LoVo (cell line): ENCODE data around the gene TIMM17A.

Experiments
- DNase-seq: peaks from one replicate; pipeline ENCODE4 v3.0.0-alpha.2; 2016; ENCODE audit warnings: low spot score

The TIMM17A gene

GRCh38 chr1:201984446-201984845, 29.1 kb downstream of the TIMM17A start:
- DNase-seq, result no peak

GRCh38 chr1:201985355-201985754, 30.1 kb downstream of the TIMM17A start:
- no peak for DNase-seq

- DNase-seq, result no peak
These were observed 33.3 kb downstream of the TIMM17A start for GRCh38 chr1:201988601-201989000.

- DNase-seq, result no peak
These were observed 34.2 kb downstream of the TIMM17A start for GRCh38 chr1:201989354-201990128.

- DNase-seq, result no peak
These were observed 35.1 kb downstream of the TIMM17A start for GRCh38 chr1:201990427-201990826.

- DNase-seq, result peak; percentile 78
These were observed 44.4 kb downstream of the TIMM17A start for GRCh38 chr1:201999625-202000238.

GRCh38 chr1:202002507-202002906, 47.2 kb downstream of the TIMM17A start:
- DNase-seq, result no peak

- no peak for DNase-seq
These were observed 49.4 kb downstream of the TIMM17A start for GRCh38 chr1:202004711-202005110.

- no peak for DNase-seq
These were observed 50.7 kb downstream of the TIMM17A start for GRCh38 chr1:202005958-202006357.

- no peak for DNase-seq
These were observed 52.0 kb downstream of the TIMM17A start for GRCh38 chr1:202007304-202007703.

- DNase-seq, result peak; percentile 82
These were observed 52.6 kb downstream of the TIMM17A start for GRCh38 chr1:202007805-202008489.

GRCh38 chr1:202009326-202010179, 54.2 kb downstream of the TIMM17A start:
- DNase-seq, result peak; percentile 84

- peak; percentile 98 for DNase-seq
These were observed 55.1 kb downstream of the TIMM17A start, which contains the start of gene ELF3 for GRCh38 chr1:202010180-202011015. ELF3 (plus strand) TSS chr1:202010587; CDS start chr1:202011137, 550 bp downstream.

GRCh38 chr1:202011994-202012393, 56.7 kb downstream of the TIMM17A start:
- DNase-seq, result no peak

GRCh38 chr1:202012544-202013478, 57.5 kb downstream of the TIMM17A start:
- no peak for DNase-seq

GRCh38 chr1:202013603-202014002, 58.3 kb downstream of the TIMM17A start:
- no peak for DNase-seq

GRCh38 chr1:202014060-202014459, 58.8 kb downstream of the TIMM17A start:
- no peak for DNase-seq

- no peak for DNase-seq
These were observed 59.8 kb downstream of the TIMM17A start for GRCh38 chr1:202014915-202015661.

- no peak for DNase-seq
These were observed 60.3 kb downstream of the TIMM17A start for GRCh38 chr1:202015662-202015937.
